MCF 10A (cell line): ENCODE measurements around the gene DNAJA4. TPM values are rescaled to one million over a fixed set of nuclear protein-coding genes. Genes with fewer than 3 reads are reported as not detected.

Source experiments
- Bru-seq: library from RNA; stranded (reverse); fragments of 400-500 nt; gene quantifications from one replicate; lab custom pipeline; 2021; lab: Mats Ljungman, UMichigan
- BruChase-seq, 2 experiments: library from RNA; stranded (reverse); fragments of 400-500 nt; gene quantifications; one replicate each; lab custom pipeline; 2021; lab: Mats Ljungman, UMichigan
- BruUV-seq: library from RNA; stranded (reverse); fragments of 400-500 nt; replicated peaks from 2 replicates; lab custom pipeline; 2021; lab: Mats Ljungman, UMichigan
- CTCF ChIA-PET: fragments of 300-600 bp; sonication (Branson Sonifier 250); formaldehyde crosslinking; extraction: SDS; loops from one replicate; lab custom pipeline; 2021; ENCODE audit warnings: antibody characterized with exemption, inconsistent platforms; lab: Yijun Ruan, JAX
- POLR2A ChIA-PET: fragments of 300-600, 350-650 bp; sonication (Branson Sonifier 250); formaldehyde crosslinking; extraction: SDS; loops from one replicate; lab custom pipeline; 2020; ENCODE audit warnings: antibody characterized with exemption, inconsistent platforms; lab: Yijun Ruan, JAX
- DNase-seq: peaks from one replicate; pipeline ENCODE4 v3.0.0-alpha.2; 2018; ENCODE audit not compliant: unreplicated experiment
- H3K27ac Mint-ChIP-seq: one replicate; pipeline ENCODE4 v1.8.0; 2022; ENCODE audit warnings: mild to moderate bottlenecking, low read depth, mixed read lengths; ENCODE audit not compliant: unreplicated experiment
- H3K27me3 Mint-ChIP-seq: one replicate; pipeline ENCODE4 v1.8.0; 2022; ENCODE audit warnings: mixed read lengths; ENCODE audit not compliant: insufficient read depth, unreplicated experiment
- H3K36me3 Mint-ChIP-seq: one replicate; pipeline ENCODE4 v1.8.0; 2022; ENCODE audit warnings: mild to moderate bottlenecking, moderate library complexity, mixed read lengths; ENCODE audit not compliant: insufficient read depth, unreplicated experiment
- H3K4me1 Mint-ChIP-seq: one replicate; pipeline ENCODE4 v1.8.0; 2022; ENCODE audit warnings: mixed read lengths; ENCODE audit not compliant: insufficient read depth, unreplicated experiment
- H3K4me3 Mint-ChIP-seq: one replicate; pipeline ENCODE4 v1.8.0; 2022; ENCODE audit warnings: mild to moderate bottlenecking, moderate library complexity, mixed read lengths; ENCODE audit not compliant: unreplicated experiment
- H3K9me3 Mint-ChIP-seq: one replicate; pipeline ENCODE4 v1.8.0; 2022; ENCODE audit warnings: mixed read lengths; ENCODE audit not compliant: unreplicated experiment
- CTCF ChIP-seq: fragments of 200-600 bp; IDR thresholded peaks from one replicate; pipeline ENCODE4 v1.8.0; 2022; ENCODE audit warnings: antibody characterized with exemption, mild to moderate bottlenecking; ENCODE audit not compliant: unreplicated experiment
- intact Hi-C: fragments of 100-400 bp; cut with micrococcal nuclease; formaldehyde crosslinking; loops from 2 replicates; pipeline ENCODE4 v1.14.1; 2022
- long read RNA-seq: library from polyadenylated mRNA; stranded (forward); transcript quantifications from one replicate; pipeline ENCODE4 v2.0.0, GENCODE V29; 2022
- total RNA-seq: library from RNA; stranded (reverse); gene quantifications from 2 replicates; pipeline ENCODE4 v1.2.3, GENCODE V29; 2022

DNAJA4 gene
- total RNA-seq (not detected in 2 replicates), Bru-seq, nascent RNA (percentile 6 among the genes with signal in this experiment), BruChase-seq, experiment 1, labeled RNA remaining after a 6-hour chase (not detected), BruChase-seq, experiment 2, labeled RNA remaining after a 2-hour chase (percentile 9 among the genes with signal in this experiment)
- long read RNA-seq: 0 reads

GRCh38 chr15:78264304-78265136 lies at the start of gene DNAJA4:
DNAJA4 (plus strand) TSS chr15:78264562; CDS start chr15:78264764, 202 bp downstream.
- intact Hi-C loops: no loop called here
- no TSS peak for BruUV-seq
- Mint-ChIP-seq H3K4me3 (no peak within 1 kb of the TSS), H3K36me3 (peaks cover 6% of the 10 kb centered on the region), H3K27ac (no peak within 1 kb of the TSS), H3K27me3 (no peaks in the 10 kb centered on the region), H3K9me3 (no peaks in the 10 kb centered on the region), H3K4me1 (peaks cover 4% of the 10 kb centered on the region)
- CTCF ChIA-PET: interaction anchor here (2.8 kb wide), 1 partner anchor 24 kb away, joined by 9 read pairs; no protein-coding TSS in a partner anchor
- POLR2A ChIA-PET: no interaction called here
- no peak for DNase-seq
- no peak for TF ChIP-seq CTCF

- H3K4me1 Mint-ChIP-seq: peaks cover 40% of the 10 kb centered on the region
- ChIA-PET POLR2A (interaction anchor here (0.8 to 2.0 kb wide), 4 partner anchors 9 to 66 kb away, joined by 3 to 5 read pairs (median 4); no protein-coding TSS in a partner anchor), CTCF (interaction anchor here (0.7 to 1.0 kb wide), 3 partner anchors 21 to 51 kb away, joined by 4 to 6 read pairs (median 6); no protein-coding TSS in a partner anchor)
- H3K36me3 Mint-ChIP-seq: no peaks in the 10 kb centered on the region
- BruUV-seq: no TSS peak
- intact Hi-C loops: no loop called here
- no peaks in the 10 kb centered on the region for H3K27me3 Mint-ChIP-seq
- no peak overlapping the region for H3K4me3 Mint-ChIP-seq
- no peak overlapping the region for H3K27ac Mint-ChIP-seq
- no peaks in the 10 kb centered on the region for H3K9me3 Mint-ChIP-seq
- TF ChIP-seq CTCF: no peak
- peak; percentile 99 for DNase-seq
These were observed 47.9 kb upstream of the DNAJA4 start for GRCh38 chr15:78216276-78217104.

- no peak for TF ChIP-seq CTCF
- ChIA-PET POLR2A (interaction anchor here (0.6 kb wide), 1 partner anchor 63 kb away, joined by 3 read pairs; no protein-coding TSS in a partner anchor), CTCF (no interaction called here)
- no peaks in the 10 kb centered on the region for H3K27me3 Mint-ChIP-seq
- H3K36me3 Mint-ChIP-seq: no peaks in the 10 kb centered on the region
- no peak for DNase-seq
- BruUV-seq: no TSS peak
- H3K4me3 Mint-ChIP-seq: no peak overlapping the region
- no peaks in the 10 kb centered on the region for H3K9me3 Mint-ChIP-seq
- H3K27ac Mint-ChIP-seq: no peak overlapping the region
- intact Hi-C loops: no loop called here
- peaks cover 23% of the 10 kb centered on the region for H3K4me1 Mint-ChIP-seq
These were observed 43.6 kb upstream of the DNAJA4 start for GRCh38 chr15:78220713-78221112.
